Gastrocnemius medialis (tissue), 4 donors: ENCODE measurements around the gene PIP5KL1. TPM values are rescaled to one million over a fixed set of nuclear protein-coding genes. Genes with fewer than 3 reads are reported as not detected.

Source experiments
- ATAC-seq, 2 donors: fragments of 150-250 bp; one replicate each; pipeline ENCODE4 v1.9.1; 2016
- DNase-seq, 2 donors: peaks; one replicate each; pipeline ENCODE4 v3.0.0-alpha.2; 2019
- H3K27ac ChIP-seq, 4 donors: fragments of 200-600 bp; sonication (generic); 1 replicate in 1 of 4; 2 replicates in 3 of 4; pipeline ENCODE4 v1.5.1; 2016 to 2018; ENCODE audit warnings: mild to moderate bottlenecking in 2 of 4, moderate library complexity in 1 of 4
- H3K27me3 ChIP-seq, 3 donors: fragments of 200-600 bp; sonication (generic) in 2 of 3; 1 replicate in 1 of 3; 2 replicates in 2 of 3; pipeline versions ENCODE4 v1.5.1 to v1.6.0; 2016 to 2019; ENCODE audit warnings: mild to moderate bottlenecking in 1 of 3, moderate library complexity in 1 of 3
- H3K36me3 ChIP-seq, 2 donors: fragments of 200-600 bp; sonication (generic) in 1 of 2; one replicate each; pipeline ENCODE4 v1.5.1; 2017 to 2018
- H3K4me1 ChIP-seq, 2 donors: fragments of 200-600 bp; sonication (generic) in 1 of 2; one replicate each; pipeline ENCODE4 v1.5.1; 2016 to 2017; ENCODE audit warnings: mild to moderate bottlenecking in 2 of 2
- H3K4me3 ChIP-seq, 4 donors: fragments of 200-600 bp; sonication (generic) in 3 of 4; 1 replicate in 1 of 4; 2 replicates in 3 of 4; pipeline ENCODE4 v1.5.1; 2016 to 2019; ENCODE audit warnings: mild to moderate bottlenecking in 2 of 4
- H3K9me3 ChIP-seq, 3 donors: fragments of 200-600 bp; sonication (generic) in 2 of 3; 1 replicate in 1 of 3; 2 replicates in 2 of 3; pipeline ENCODE4 v1.5.1; 2016 to 2019
- POLR2A ChIP-seq, 2 donors: fragments of 450-650 bp; IDR thresholded peaks; one replicate each; pipeline ENCODE4 v1.6.1; 2017; ENCODE audit warnings: antibody characterized with exemption in 2 of 2, mild to moderate bottlenecking in 2 of 2, moderate library complexity in 2 of 2
- in situ Hi-C, 4 donors: fragments of 200-750 bp; cut with MboI; loops; one replicate each; pipeline versions ENCODE4 v1.15.0 to v1.8.0; 2017; ENCODE audit warnings: low sequenced_read_pairs in 4 of 4
- intact Hi-C: fragments of 100-400 bp; cut with DNase I; formaldehyde crosslinking; loops from one replicate; pipeline ENCODE4 v1.15.1; 2023; ENCODE audit warnings: low total_unique reads
- total RNA-seq, 4 donors: library from RNA; depleted of rRNA; stranded (reverse); fragments of >200 nt; gene quantifications; one replicate each; pipeline versions ENCODE4 v1.1.0 to v1.2.3, GENCODE V29; 2016
- TF ChIP-seq, protein P1 (sequence below), 5 experiments: fragments of 450-650 bp in 3 of 5; fragments of 200-600 bp in 2 of 5; sonication (generic) in 2 of 5; IDR thresholded peaks in 4 of 5; conservative IDR thresholded peaks in 1 of 5; 1 replicate in 4 of 5; 2 replicates in 1 of 5; pipeline ENCODE4 v1.5.1; 2016 to 2019; ENCODE audit warnings: antibody characterized with exemption in 5 of 5, mild to moderate bottlenecking in 3 of 5, moderate library complexity in 3 of 5

PIP5KL1 gene
- total RNA-seq, 4 donors from 2014 or later = 4.2 TPM; not detected in 3

DNA sequence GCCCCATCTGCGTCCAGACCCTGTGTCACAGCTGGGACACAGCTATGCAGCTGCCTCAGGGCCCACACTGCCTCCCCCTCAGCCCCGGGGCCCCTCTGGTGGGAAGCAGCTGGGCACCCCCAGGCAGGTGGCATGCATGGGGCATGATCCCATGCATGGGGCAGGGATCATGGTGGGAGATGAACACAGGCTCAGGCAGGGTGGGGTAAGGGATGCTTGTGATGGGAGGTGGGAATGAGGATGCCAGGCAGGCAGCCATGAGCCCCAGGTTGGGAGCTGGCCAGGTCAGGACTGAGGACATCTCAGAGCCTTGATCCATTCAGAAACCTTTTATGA, 30.5 kb upstream of the PIP5KL1 start:
- H3K27me3 ChIP-seq = no peaks in the 10 kb centered on the region
- no peak for ATAC-seq
- no peaks in the 10 kb centered on the region for H3K36me3 ChIP-seq
- H3K4me1 ChIP-seq = peaks cover 19 to 28% of the 10 kb centered on the region in 2 donors
- H3K27ac ChIP-seq = no peak overlapping the region
- DNase-seq = no peak
- TF ChIP-seq, protein P1, sequence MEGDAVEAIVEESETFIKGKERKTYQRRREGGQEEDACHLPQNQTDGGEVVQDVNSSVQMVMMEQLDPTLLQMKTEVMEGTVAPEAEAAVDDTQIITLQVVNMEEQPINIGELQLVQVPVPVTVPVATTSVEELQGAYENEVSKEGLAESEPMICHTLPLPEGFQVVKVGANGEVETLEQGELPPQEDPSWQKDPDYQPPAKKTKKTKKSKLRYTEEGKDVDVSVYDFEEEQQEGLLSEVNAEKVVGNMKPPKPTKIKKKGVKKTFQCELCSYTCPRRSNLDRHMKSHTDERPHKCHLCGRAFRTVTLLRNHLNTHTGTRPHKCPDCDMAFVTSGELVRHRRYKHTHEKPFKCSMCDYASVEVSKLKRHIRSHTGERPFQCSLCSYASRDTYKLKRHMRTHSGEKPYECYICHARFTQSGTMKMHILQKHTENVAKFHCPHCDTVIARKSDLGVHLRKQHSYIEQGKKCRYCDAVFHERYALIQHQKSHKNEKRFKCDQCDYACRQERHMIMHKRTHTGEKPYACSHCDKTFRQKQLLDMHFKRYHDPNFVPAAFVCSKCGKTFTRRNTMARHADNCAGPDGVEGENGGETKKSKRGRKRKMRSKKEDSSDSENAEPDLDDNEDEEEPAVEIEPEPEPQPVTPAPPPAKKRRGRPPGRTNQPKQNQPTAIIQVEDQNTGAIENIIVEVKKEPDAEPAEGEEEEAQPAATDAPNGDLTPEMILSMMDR (IDR thresholded peaks at IDR 0.05 in 4 of 5, conservative IDR thresholded peaks at IDR 0.05 in 1 of 5) = no peak
- no peak for TF ChIP-seq POLR2A (IDR thresholded peaks at IDR 0.05)
- in situ Hi-C loops (loop anchor here in 2 of 4 donors (25.0 kb wide), 1 partner anchor 151 kb away; no protein-coding TSS in a partner anchor), intact Hi-C loops (no loop called here)
- no peak overlapping the region for H3K4me3 ChIP-seq
- H3K9me3 ChIP-seq = no peaks in the 10 kb centered on the region

DNA sequence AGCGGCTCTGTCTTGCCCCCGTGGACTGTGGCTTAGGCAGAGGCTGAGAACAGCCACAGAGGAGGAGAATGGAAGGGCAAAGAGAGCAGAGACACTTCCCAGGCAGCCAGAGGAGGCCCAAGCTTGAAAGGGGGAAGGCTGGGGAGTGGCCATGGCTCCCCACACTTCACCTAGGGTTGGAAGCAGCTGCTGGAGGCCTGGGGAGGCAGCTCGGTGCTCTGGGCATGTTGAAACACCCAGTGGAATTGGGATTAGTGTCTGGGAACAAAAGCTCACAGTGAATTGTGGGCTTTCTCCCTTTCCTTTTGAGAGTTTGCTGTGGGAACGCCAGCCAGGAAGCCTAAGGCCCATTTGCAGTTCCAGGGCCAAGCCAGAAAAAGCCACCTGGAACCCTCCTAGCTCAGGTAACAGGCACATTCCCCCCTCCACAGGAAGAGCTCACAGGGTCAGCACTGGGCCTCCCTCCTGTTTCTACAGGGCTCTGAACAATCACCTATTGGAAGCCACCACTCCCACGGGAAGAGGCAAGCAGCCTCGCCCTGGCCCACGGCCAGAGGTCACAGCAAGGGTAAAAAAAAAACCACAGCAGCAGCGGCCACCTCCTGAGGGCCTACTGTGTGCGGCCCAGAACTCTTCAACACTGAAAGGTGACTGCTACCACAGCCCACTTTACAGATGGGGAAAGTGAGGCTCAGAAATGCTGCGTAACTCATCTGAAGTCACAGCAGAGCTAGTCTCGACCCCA, 30.0 kb upstream of the PIP5KL1 start:
- Histone ChIP-seq H3K36me3 (no peaks in the 10 kb centered on the region), H3K27ac (peak overlapping the region; percentile 3 to 32 (median 18)), H3K27me3 (no peaks in the 10 kb centered on the region), H3K9me3 (no peaks in the 10 kb centered on the region), H3K4me3 (no peak overlapping the region), H3K4me1 (peaks cover 18 to 28% of the 10 kb centered on the region in 2 donors)
- TF ChIP-seq, protein P1 (IDR thresholded peaks at IDR 0.05 in 4 of 5, conservative IDR thresholded peaks at IDR 0.05 in 1 of 5) = no peak
- TF ChIP-seq POLR2A (IDR thresholded peaks at IDR 0.05) = no peak
- intact Hi-C loops = no loop called here
- DNase-seq = no peak
- ATAC-seq = no peak
- in situ Hi-C loops = loop anchor here in 2 of 4 donors (25.0 kb wide), 1 partner anchor 152 kb away; no protein-coding TSS in a partner anchor

DNA sequence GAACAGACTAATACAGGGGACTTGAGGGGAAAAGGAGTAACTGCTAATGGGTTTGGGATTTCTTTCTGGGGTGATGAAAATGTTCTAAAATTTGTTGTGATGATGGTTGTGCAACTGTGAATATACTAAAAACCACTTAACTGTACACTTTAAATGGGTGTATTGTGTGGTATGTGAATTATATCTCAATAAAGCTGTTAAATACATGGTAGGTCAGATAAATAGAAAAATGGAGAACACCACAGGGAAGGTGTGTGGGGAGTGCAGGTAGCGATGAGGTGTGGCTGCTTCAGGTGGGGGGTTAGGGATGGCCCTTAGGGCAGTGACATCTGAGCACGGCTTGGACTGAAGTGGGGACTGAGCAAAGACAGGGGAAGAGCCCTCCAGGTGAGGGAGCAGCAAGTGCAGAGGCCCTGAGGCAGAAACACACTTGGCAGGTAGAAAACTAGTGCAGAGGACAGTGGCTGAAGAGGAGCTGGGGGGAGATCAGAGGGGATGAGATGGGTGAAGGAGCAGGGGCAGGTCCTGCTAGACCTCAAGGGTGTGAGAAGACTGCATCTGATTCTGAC, 29.3 kb upstream of the PIP5KL1 start:
- in situ Hi-C loops (loop anchor here (10.0 to 25.0 kb wide), 4 partner anchors 75 to 155 kb away; no protein-coding TSS in a partner anchor), intact Hi-C loops (loop anchor here (5.0 kb wide), 1 partner anchor 142 kb away; no protein-coding TSS in a partner anchor)
- Histone ChIP-seq H3K36me3 (no peaks in the 10 kb centered on the region), H3K4me3 (no peak overlapping the region), H3K27me3 (no peaks in the 10 kb centered on the region), H3K9me3 (no peaks in the 10 kb centered on the region), H3K4me1 (peaks cover 15 to 27% of the 10 kb centered on the region in 2 donors), H3K27ac (peak overlapping the region; percentile 3 to 32 (median 18))
- no peak for DNase-seq
- TF ChIP-seq, protein P1 (IDR thresholded peaks at IDR 0.05 in 4 of 5, conservative IDR thresholded peaks at IDR 0.05 in 1 of 5) = no peak
- TF ChIP-seq POLR2A (IDR thresholded peaks at IDR 0.05) = no peak
- no peak for ATAC-seq

DNA sequence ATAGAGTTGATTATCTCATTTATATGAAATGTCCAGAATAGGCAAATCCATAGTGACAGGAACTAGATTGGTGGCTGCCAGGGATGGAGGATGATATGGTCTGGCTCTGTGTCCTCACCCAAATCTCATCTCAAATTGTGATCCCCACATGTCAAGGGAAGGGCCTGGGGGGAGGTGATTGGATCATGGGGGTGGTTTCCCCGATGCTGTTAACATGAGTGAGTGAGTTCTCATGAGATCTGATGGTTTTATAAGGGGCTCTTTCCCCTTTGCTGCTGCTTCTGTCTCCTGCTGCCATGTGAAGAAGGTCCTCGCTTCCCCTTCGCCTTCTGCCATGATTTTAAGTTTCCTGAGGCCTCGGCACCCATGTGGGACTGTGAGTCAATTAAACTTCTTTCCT, 28.8 kb upstream of the PIP5KL1 start:
- intact Hi-C loops = loop anchor here (5.0 kb wide), 1 partner anchor 143 kb away; no protein-coding TSS in a partner anchor
- Histone ChIP-seq H3K4me1 (peaks cover 15 to 32% of the 10 kb centered on the region in 2 donors), H3K27ac (no peak overlapping the region), H3K27me3 (no peaks in the 10 kb centered on the region), H3K4me3 (no peak overlapping the region), H3K36me3 (no peaks in the 10 kb centered on the region), H3K9me3 (no peaks in the 10 kb centered on the region)
- in situ Hi-C loops = loop anchor here (10.0 to 25.0 kb wide), 4 partner anchors 75 to 155 kb away; no protein-coding TSS in a partner anchor
- no peak for ATAC-seq
- TF ChIP-seq POLR2A (IDR thresholded peaks at IDR 0.05) = no peak
- TF ChIP-seq, protein P1 (IDR thresholded peaks at IDR 0.05 in 4 of 5, conservative IDR thresholded peaks at IDR 0.05 in 1 of 5) = no peak
- no peak for DNase-seq
